ENCODE measurements around the gene ZG16. TPM values are rescaled to one million over a fixed set of nuclear protein-coding genes. Genes with fewer than 3 reads are reported as not detected.

The ZG16 gene
- total and polyA plus RNA-seq, 7 donors = 0.01 to 0.03 (median 0.01) TPM; not detected in 4

GRCh38 chr16:29830774-29831173 lies 52.7 kb downstream of the ZG16 start:
- no peak for TF ChIP-seq CTCF (IDR thresholded peaks at IDR 0.05)
- no peak for ATAC-seq
- no peak for DNase-seq
- H3K27ac ChIP-seq = no peak overlapping the region
- H3K27me3 ChIP-seq (ENCODE audit: insufficient read depth in 3 of 3, low read length in 2 of 3) = no peaks in the 10 kb centered on the region
- H3K36me3 ChIP-seq (ENCODE audit: insufficient read depth in 1 of 2, low read depth in 1 of 2) = peaks cover 4 to 49% of the 10 kb centered on the region in 2 donors
- intact Hi-C loops (cut with DNase I) = no loop called here
- H3K4me1 ChIP-seq = no peaks in the 10 kb centered on the region
- H3K9me3 ChIP-seq = no peaks in the 10 kb centered on the region
- WGBS, 3 donors = 93 to 96% (median 94%) methylated on average over 11 of the region's 11 CpGs
- no peak overlapping the region for H3K4me3 ChIP-seq

GRCh38 chr16:29831490-29831889 lies 53.4 kb downstream of the ZG16 start:
- Histone ChIP-seq H3K27ac (no peak overlapping the region), H3K36me3 (ENCODE audit: insufficient read depth in 1 of 2, low read depth in 1 of 2) (peaks cover 4 to 56% of the 10 kb centered on the region in 2 donors), H3K27me3 (ENCODE audit: insufficient read depth in 3 of 3, low read length in 2 of 3) (no peaks in the 10 kb centered on the region), H3K4me1 (no peaks in the 10 kb centered on the region), H3K9me3 (no peaks in the 10 kb centered on the region), H3K4me3 (no peak overlapping the region)
- no peak for TF ChIP-seq CTCF (IDR thresholded peaks at IDR 0.05)
- intact Hi-C loops (cut with DNase I) = no loop called here
- 38 to 54% (median 38%) methylated on average over 2 of the region's 2 CpGs for WGBS, 3 donors
- peak; percentile 64 to 75 (median 70) for ATAC-seq
- DNase-seq = no peak

Other genes starting within 250 kb of the ZG16 start
- 1 to 10 TPM in 1 of 4 donors, under 1 TPM in 3; 0.54 to 1.5 (median 0.65) TPM for gene SPN, start 115.0 kb upstream of the ZG16 start, total RNA-seq
- gene SPN, start 115.0 kb upstream of the ZG16 start, polyA plus RNA-seq = under 1 TPM; 0.13 to 0.25 (median 0.22) TPM
- 1 to 10 TPM; 2.3 to 9.9 (median 3.0) TPM for gene QPRT, start 99.1 kb upstream of the ZG16 start, total RNA-seq
- 1 to 10 TPM in 1 of 3 donors, under 1 TPM in 2; 0.75 to 1.4 (median 0.96) TPM for gene QPRT, start 99.1 kb upstream of the ZG16 start, polyA plus RNA-seq
- gene C16orf54, start 32.3 kb upstream of the ZG16 start, total RNA-seq = under 1 TPM; 0.24 to 0.57 (median 0.46) TPM
- under 1 TPM; 0.03 to 0.04 (median 0.03) TPM for gene C16orf54, start 32.3 kb upstream of the ZG16 start, polyA plus RNA-seq
- gene KIF22, start 12.5 kb downstream of the ZG16 start, total RNA-seq = 10 to 100 TPM; 12.6 to 23.8 (median 14.3) TPM
- gene KIF22, start 12.5 kb downstream of the ZG16 start, polyA plus RNA-seq = 10 to 100 TPM; 13.4 to 15.5 (median 15.5) TPM
- gene MAZ, start 28.3 kb downstream of the ZG16 start, total RNA-seq = 100 to 1,000 TPM; 112 to 161 (median 125) TPM
- gene MAZ, start 28.3 kb downstream of the ZG16 start, polyA plus RNA-seq = 100 to 1,000 TPM in 2 of 3 donors, 10 to 100 TPM in 1; 94.9 to 193 (median 131) TPM
- gene PRRT2, start 33.9 kb downstream of the ZG16 start, total RNA-seq = 1 to 10 TPM in 1 of 4 donors, under 1 TPM in 3; 0.22 to 1.8 (median 0.75) TPM
- under 1 TPM; 0.17 to 0.44 (median 0.18) TPM for gene PRRT2, start 33.9 kb downstream of the ZG16 start, polyA plus RNA-seq
- gene PAGR1, start 37.9 kb downstream of the ZG16 start, total RNA-seq = 10 to 100 TPM in 3 of 4 donors, 1 to 10 TPM in 1; 9.4 to 14.2 (median 11.0) TPM
- 10 to 100 TPM; 19.8 to 36.8 (median 35.5) TPM for gene PAGR1, start 37.9 kb downstream of the ZG16 start, polyA plus RNA-seq
- gene MVP, start 42.2 kb downstream of the ZG16 start, total RNA-seq = 10 to 100 TPM; 27.9 to 75.9 (median 51.6) TPM
- 10 to 100 TPM; 17.6 to 34.3 (median 34.1) TPM for gene MVP, start 42.2 kb downstream of the ZG16 start, polyA plus RNA-seq
- gene CDIPT, start 85.0 kb downstream of the ZG16 start, total RNA-seq = 10 to 100 TPM; 24.7 to 36.4 (median 32.3) TPM
- 10 to 100 TPM; 33.3 to 54.3 (median 38.5) TPM for gene CDIPT, start 85.0 kb downstream of the ZG16 start, polyA plus RNA-seq
- gene SEZ6L2, start 121.3 kb downstream of the ZG16 start, total RNA-seq = under 1 TPM; 0.17 to 0.86 (median 0.34) TPM
- under 1 TPM; 0.05 to 0.23 (median 0.11) TPM for gene SEZ6L2, start 121.3 kb downstream of the ZG16 start, polyA plus RNA-seq
- gene ASPHD1, start 122.2 kb downstream of the ZG16 start, total RNA-seq = under 1 TPM in 2 of 4 donors, not detected in 2; 0.17 to 0.23 TPM
- gene ASPHD1, start 122.2 kb downstream of the ZG16 start, polyA plus RNA-seq = under 1 TPM in 2 of 3 donors, not detected in 1; 0.04 to 0.12 TPM
- gene KCTD13, start 148.0 kb downstream of the ZG16 start, total RNA-seq = 1 to 10 TPM; 3.3 to 5.4 (median 4.1) TPM
- 1 to 10 TPM; 2.2 to 5.4 (median 5.1) TPM for gene KCTD13, start 148.0 kb downstream of the ZG16 start, polyA plus RNA-seq
- gene TMEM219, start 183.8 kb downstream of the ZG16 start, total RNA-seq = 10 to 100 TPM; 39.6 to 64.5 (median 50.3) TPM
- gene TMEM219, start 183.8 kb downstream of the ZG16 start, polyA plus RNA-seq = 10 to 100 TPM; 53.7 to 80.7 (median 60.4) TPM
- 10 to 100 TPM; 18.6 to 28.6 (median 22.0) TPM for gene TAOK2, start 195.6 kb downstream of the ZG16 start, total RNA-seq
- gene TAOK2, start 195.6 kb downstream of the ZG16 start, polyA plus RNA-seq = 10 to 100 TPM; 15.7 to 30.2 (median 21.8) TPM
- gene HIRIP3, start 217.4 kb downstream of the ZG16 start, total RNA-seq = 10 to 100 TPM; 18.9 to 22.0 (median 20.7) TPM
- 10 to 100 TPM; 18.5 to 62.5 (median 23.1) TPM for gene HIRIP3, start 217.4 kb downstream of the ZG16 start, polyA plus RNA-seq
- 10 to 100 TPM; 30.5 to 43.3 (median 34.1) TPM for gene INO80E, start 218.0 kb downstream of the ZG16 start, total RNA-seq
- gene INO80E, start 218.0 kb downstream of the ZG16 start, polyA plus RNA-seq = 10 to 100 TPM; 59.8 to 86.9 (median 77.3) TPM
- under 1 TPM in 2 of 4 donors, not detected in 2; 0.11 to 0.51 TPM for gene DOC2A, start 232.8 kb downstream of the ZG16 start, total RNA-seq
- gene DOC2A, start 232.8 kb downstream of the ZG16 start, polyA plus RNA-seq = under 1 TPM; 0.13 to 0.20 (median 0.15) TPM
- not detected for gene C16orf92, start 244.9 kb downstream of the ZG16 start, total RNA-seq
- not detected for gene C16orf92, start 244.9 kb downstream of the ZG16 start, polyA plus RNA-seq

Data from psoas muscle (tissue), 8 donors.